ENCODE data around the gene VRTN. TPM values are rescaled to one million over a fixed set of nuclear protein-coding genes. Genes with fewer than 3 reads are reported as not detected.

The VRTN gene
- total and polyA plus RNA-seq, 2 of the 13 experiments (the other 11 are each of a cell fraction or from before 2014, with no cell fraction given) = not detected

GRCh38 chr14:74403619-74404417 lies 55.5 kb downstream of the VRTN start:
- TF ChIP-seq, protein P1, sequence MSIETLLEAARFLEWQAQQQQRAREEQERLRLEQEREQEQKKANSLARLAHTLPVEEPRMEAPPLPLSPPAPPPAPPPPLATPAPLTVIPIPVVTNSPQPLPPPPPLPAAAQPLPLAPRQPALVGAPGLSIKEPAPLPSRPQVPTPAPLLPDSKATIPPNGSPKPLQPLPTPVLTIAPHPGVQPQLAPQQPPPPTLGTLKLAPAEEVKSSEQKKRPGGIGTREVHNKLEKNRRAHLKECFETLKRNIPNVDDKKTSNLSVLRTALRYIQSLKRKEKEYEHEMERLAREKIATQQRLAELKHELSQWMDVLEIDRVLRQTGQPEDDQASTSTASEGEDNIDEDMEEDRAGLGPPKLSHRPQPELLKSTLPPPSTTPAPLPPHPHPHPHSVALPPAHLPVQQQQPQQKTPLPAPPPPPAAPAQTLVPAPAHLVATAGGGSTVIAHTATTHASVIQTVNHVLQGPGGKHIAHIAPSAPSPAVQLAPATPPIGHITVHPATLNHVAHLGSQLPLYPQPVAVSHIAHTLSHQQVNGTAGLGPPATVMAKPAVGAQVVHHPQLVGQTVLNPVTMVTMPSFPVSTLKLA (IDR thresholded peaks at IDR 0.05) = peak; percentile 32
- no peak for TF ChIP-seq ZFP41 (CRISPR knock-in tag; IDR thresholded peaks at IDR 0.05; ENCODE audit: borderline replicate concordance)
- Histone ChIP-seq H3K27ac (ENCODE audit: extremely low read length, insufficient read depth, low read length) (no peak overlapping the region), H4K20me1 (ENCODE audit: insufficient read depth, low read length) (no peaks in the 10 kb centered on the region), H3K4me2 (ENCODE audit: low read depth, low read length) (no peak overlapping the region), H3K4me3 (replicated peaks in 1 of 3; ENCODE audit: insufficient read depth in 1 of 3, low read depth in 2 of 3, low read length in 3 of 3) (no peak overlapping the region), H3K9me3 (ENCODE audit: low read length) (no peaks in the 10 kb centered on the region), H3K36me3 (replicated peaks in 1 of 2; ENCODE audit: control insufficient read depth in 1 of 2, insufficient read depth in 2 of 2, low read length in 2 of 2) (no peaks in the 10 kb centered on the region), H2AFZ (ENCODE audit: low read length) (no peak overlapping the region), H3K4me1 (ENCODE audit: insufficient read depth, low read length) (no peaks in the 10 kb centered on the region), H3K27me3 (ENCODE audit: control insufficient read depth in 1 of 2, insufficient read depth in 2 of 2, low read length in 2 of 2) (peaks cover 4 to 34% of the 10 kb centered on the region in 2 experiments), H3K9ac (ENCODE audit: insufficient read depth, low read depth, low read length) (no peak overlapping the region), H3K79me2 (ENCODE audit: insufficient read depth, low read length) (no peaks in the 10 kb centered on the region)
- intact Hi-C loops (cut with micrococcal nuclease; ENCODE audit: unreplicated experiment) = no loop called here
- in situ Hi-C loops (cut with HindIII; ENCODE audit: extremely low pct_ligation_motif_present, low pct_unique_long_range_greater_than_20kb) = no loop called here
- ChIA-PET CTCF (ENCODE audit: low intra/inter-chr PET ratio, low total read pairs) (no interaction called here), POLR2A (no interaction called here)
- no TSS peak for BruUV-seq (replicated peaks)
- FAIRE-seq = no peak
- 33% methylated on average over 12 of the region's 12 CpGs for WGBS (ENCODE audit: low lambda C conversion rate)
- no peak for DNase-seq (ENCODE audit: low spot score)
- ATAC-seq = no peak

DNA sequence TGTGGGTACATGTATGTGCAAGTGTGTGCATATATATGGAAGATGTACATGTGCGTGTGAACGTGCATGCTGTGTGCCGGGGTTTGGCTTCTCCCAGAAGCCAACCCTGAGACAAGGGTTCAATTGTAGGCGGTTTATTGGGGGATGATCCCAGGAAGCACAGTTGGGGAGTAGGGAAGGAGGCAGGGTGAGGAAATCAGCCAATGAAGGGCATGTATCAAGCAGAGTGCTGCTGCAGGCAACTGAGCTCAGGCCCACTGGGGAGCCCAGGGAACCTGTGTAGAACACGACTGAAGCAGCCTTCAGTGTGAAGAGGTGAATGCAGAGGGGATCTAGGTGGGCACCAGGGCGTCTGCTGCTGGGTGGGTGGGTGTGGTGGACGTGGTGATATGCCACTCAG lies 56.2 kb downstream of the VRTN start:
- ATAC-seq (no peak), FAIRE-seq (no peak)
- no TSS peak for BruUV-seq (replicated peaks)

More for the DNA sequence above, 56.2 kb downstream of the VRTN start:
- Histone ChIP-seq H3K4me2 (ENCODE audit: low read depth, low read length) (no peak overlapping the region), H3K36me3 (replicated peaks in 1 of 2; ENCODE audit: control insufficient read depth in 1 of 2, insufficient read depth in 2 of 2, low read length in 2 of 2) (no peaks in the 10 kb centered on the region), H3K79me2 (ENCODE audit: insufficient read depth, low read length) (no peaks in the 10 kb centered on the region), H3K27ac (ENCODE audit: extremely low read length, insufficient read depth, low read length) (no peak overlapping the region), H4K20me1 (ENCODE audit: insufficient read depth, low read length) (no peaks in the 10 kb centered on the region), H3K4me1 (ENCODE audit: insufficient read depth, low read length) (no peaks in the 10 kb centered on the region), H2AFZ (ENCODE audit: low read length) (no peak overlapping the region), H3K4me3 (replicated peaks in 1 of 3; ENCODE audit: insufficient read depth in 1 of 3, low read depth in 2 of 3, low read length in 3 of 3) (no peak overlapping the region), H3K9ac (ENCODE audit: insufficient read depth, low read depth, low read length) (no peak overlapping the region), H3K27me3 (ENCODE audit: control insufficient read depth in 1 of 2, insufficient read depth in 2 of 2, low read length in 2 of 2) (peaks cover 4 to 29% of the 10 kb centered on the region in 2 experiments), H3K9me3 (ENCODE audit: low read length) (no peaks in the 10 kb centered on the region)
- intact Hi-C loops (cut with micrococcal nuclease; ENCODE audit: unreplicated experiment) = no loop called here
- WGBS (ENCODE audit: low lambda C conversion rate) = 3% methylated on average over 7 of the region's 7 CpGs
- ChIA-PET CTCF (ENCODE audit: low intra/inter-chr PET ratio, low total read pairs) (no interaction called here), POLR2A (no interaction called here)
- no peak for DNase-seq (ENCODE audit: low spot score)
- in situ Hi-C loops (cut with HindIII; ENCODE audit: extremely low pct_ligation_motif_present, low pct_unique_long_range_greater_than_20kb) = no loop called here
- no peak for TF ChIP-seq MZF1 (CRISPR knock-in tag; IDR thresholded peaks at IDR 0.05; ENCODE audit: borderline replicate concordance)
- no peak for TF ChIP-seq RBFOX2 (IDR thresholded peaks at IDR 0.05; ENCODE audit: low read depth, low read length)
- no peak for TF ChIP-seq KLF6 (CRISPR knock-in tag; IDR thresholded peaks at IDR 0.05)
- TF ChIP-seq ZBTB44 (CRISPR knock-in tag; IDR thresholded peaks at IDR 0.05) = no peak

Data from HepG2 (cell line).